ENCODE measurements around the gene CAPN12. TPM values are rescaled to one million over a fixed set of nuclear protein-coding genes. Genes with fewer than 3 reads are reported as not detected.
"Not testable (repeated sequence)": the region's sequence is repeated elsewhere in the genome, so short reads cannot be mapped to it uniquely, and the experiment has no call there.

Gene CAPN12
- total and polyA plus RNA-seq, 10 donors: 9.0 to 33.3 (median 16.0) TPM

- TF ChIP-seq POLR2A (IDR thresholded peaks at IDR 0.05): no peak
- TF ChIP-seq, protein P1, sequence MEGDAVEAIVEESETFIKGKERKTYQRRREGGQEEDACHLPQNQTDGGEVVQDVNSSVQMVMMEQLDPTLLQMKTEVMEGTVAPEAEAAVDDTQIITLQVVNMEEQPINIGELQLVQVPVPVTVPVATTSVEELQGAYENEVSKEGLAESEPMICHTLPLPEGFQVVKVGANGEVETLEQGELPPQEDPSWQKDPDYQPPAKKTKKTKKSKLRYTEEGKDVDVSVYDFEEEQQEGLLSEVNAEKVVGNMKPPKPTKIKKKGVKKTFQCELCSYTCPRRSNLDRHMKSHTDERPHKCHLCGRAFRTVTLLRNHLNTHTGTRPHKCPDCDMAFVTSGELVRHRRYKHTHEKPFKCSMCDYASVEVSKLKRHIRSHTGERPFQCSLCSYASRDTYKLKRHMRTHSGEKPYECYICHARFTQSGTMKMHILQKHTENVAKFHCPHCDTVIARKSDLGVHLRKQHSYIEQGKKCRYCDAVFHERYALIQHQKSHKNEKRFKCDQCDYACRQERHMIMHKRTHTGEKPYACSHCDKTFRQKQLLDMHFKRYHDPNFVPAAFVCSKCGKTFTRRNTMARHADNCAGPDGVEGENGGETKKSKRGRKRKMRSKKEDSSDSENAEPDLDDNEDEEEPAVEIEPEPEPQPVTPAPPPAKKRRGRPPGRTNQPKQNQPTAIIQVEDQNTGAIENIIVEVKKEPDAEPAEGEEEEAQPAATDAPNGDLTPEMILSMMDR (IDR thresholded peaks at IDR 0.05 in 8 of 11, conservative IDR thresholded peaks at IDR 0.05 in 3 of 11): no peak
- TF ChIP-seq POLR2AphosphoS5 (IDR thresholded peaks at IDR 0.05): peak in 1 of 3 donors; percentile 18
- peaks cover 0 to 8% (median 0%) of the 10 kb centered on the region in 6 donors for H3K4me1 ChIP-seq
- peak overlapping the region in 5 of 8 donors; percentile 35 to 71 (median 58) for H3K27ac ChIP-seq
- no peak overlapping the region for H3K4me3 ChIP-seq
- intact Hi-C loops (cut with DNase I; ENCODE audit: low total_unique reads): no loop called here
- H3K27me3 ChIP-seq (replicated peaks in 1 of 7): no peaks in the 10 kb centered on the region
- H3K36me3 ChIP-seq: no peaks in the 10 kb centered on the region
- DNase-seq: no peak
- H3K9me3 ChIP-seq: peaks cover 0 to 10% (median 6%) of the 10 kb centered on the region in 8 donors
- 44 to 68% (median 52%) methylated on average over 10 of the region's 10 CpGs for WGBS, 5 donors
These were observed 15.3 kb upstream of the CAPN12 start for GRCh38 chr19:38759590-38760003.

- H3K27ac ChIP-seq; H3K4me3 ChIP-seq; DNase-seq; H3K4me1 ChIP-seq; intact Hi-C loops (cut with DNase I; ENCODE audit: low total_unique reads); H3K9me3 ChIP-seq; H3K27me3 ChIP-seq (replicated peaks in 1 of 7); H3K36me3 ChIP-seq: not testable (repeated sequence)
- 83 to 95% (median 88%) methylated on average over 1 to 2 of the region's 2 CpGs for WGBS, 5 donors
These were observed 9.9 kb upstream of the CAPN12 start for GRCh38 chr19:38754196-38754595.

GRCh38 chr19:38753783-38754182, 9.5 kb upstream of the CAPN12 start:
- H3K27ac ChIP-seq; intact Hi-C loops (cut with DNase I; ENCODE audit: low total_unique reads); H3K4me3 ChIP-seq; H3K4me1 ChIP-seq; H3K27me3 ChIP-seq (replicated peaks in 1 of 7); H3K9me3 ChIP-seq; H3K36me3 ChIP-seq; DNase-seq: not testable (repeated sequence)
- WGBS, 5 donors: 76 to 90% (median 86%) methylated on average over 3 of the region's 3 CpGs

DNA sequence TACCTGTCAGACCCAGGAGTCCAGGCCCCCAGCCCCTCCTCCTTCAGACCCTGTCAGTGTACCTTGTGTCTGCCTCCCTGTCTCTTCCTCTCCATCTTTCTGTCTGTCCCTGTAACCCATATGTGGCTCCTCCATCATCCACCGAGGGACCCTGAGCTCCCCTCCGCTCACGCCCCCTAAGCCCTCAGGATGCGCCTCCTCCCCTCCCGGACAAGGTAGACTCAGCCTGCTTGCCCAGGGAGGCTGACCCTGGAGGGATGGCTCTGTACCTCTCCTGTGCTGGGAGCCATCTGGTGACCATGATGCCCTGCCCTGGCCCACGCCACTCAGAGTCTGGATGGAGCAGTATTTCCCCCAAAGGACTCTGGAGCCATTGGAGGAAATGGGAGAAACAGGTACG, 1.0 kb upstream of the CAPN12 start:
- H3K27me3 ChIP-seq (replicated peaks in 1 of 7): peaks cover 0 to 4% (median 0%) of the 10 kb centered on the region in 7 donors
- H3K4me3 ChIP-seq: no peak overlapping the region
- peak; percentile 41 for DNase-seq
- WGBS, 5 donors: 82 to 83% (median 82%) methylated on average over 7 of the region's 7 CpGs
- peaks cover 0 to 9% (median 0%) of the 10 kb centered on the region in 6 donors for H3K4me1 ChIP-seq
- no peaks in the 10 kb centered on the region for H3K36me3 ChIP-seq
- no peak overlapping the region for H3K27ac ChIP-seq
- no peaks in the 10 kb centered on the region for H3K9me3 ChIP-seq
- intact Hi-C loops (cut with DNase I; ENCODE audit: low total_unique reads): no loop called here
- no peak for TF ChIP-seq POLR2A (IDR thresholded peaks at IDR 0.05)
- TF ChIP-seq, protein P1 (IDR thresholded peaks at IDR 0.05 in 8 of 11, conservative IDR thresholded peaks at IDR 0.05 in 3 of 11): no peak

GRCh38 chr19:38744874-38745273, 600 bp upstream of the CAPN12 start:
- intact Hi-C loops (cut with DNase I; ENCODE audit: low total_unique reads): no loop called here

More at GRCh38 chr19:38744874-38745273, 600 bp upstream of the CAPN12 start:
- no peak for TF ChIP-seq POLR2A (IDR thresholded peaks at IDR 0.05)
- TF ChIP-seq, protein P1 (IDR thresholded peaks at IDR 0.05 in 8 of 11, conservative IDR thresholded peaks at IDR 0.05 in 3 of 11): no peak
- H3K4me3 ChIP-seq: no peak overlapping the region
- peaks cover 0 to 2% (median 0%) of the 10 kb centered on the region in 7 donors for H3K27me3 ChIP-seq (replicated peaks in 1 of 7)
- H3K36me3 ChIP-seq: no peaks in the 10 kb centered on the region
- H3K9me3 ChIP-seq: no peaks in the 10 kb centered on the region
- H3K4me1 ChIP-seq: peaks cover 0 to 12% (median under 1%) of the 10 kb centered on the region in 6 donors
- WGBS, 5 donors: 78 to 89% (median 81%) methylated on average over 6 of the region's 6 CpGs
- DNase-seq: no peak
- no peak overlapping the region for H3K27ac ChIP-seq
